Astrocyte (in vitro differentiated cells and primary cell): ENCODE results near the gene CBFA2T2. TPM values are rescaled to one million over a fixed set of nuclear protein-coding genes. Genes with fewer than 3 reads are reported as not detected.

ENCODE experiments used
- DNase-seq: peaks from one replicate; pipeline ENCODE4 v3.0.0-alpha.2; 2010; ENCODE audit warnings: low read depth
- FAIRE-seq: peaks from 2 replicates; lab custom pipeline; 2011; peaks lifted over from hg19 to GRCh38; lab: Jason Lieb, UNC
- H2AFZ ChIP-seq: 2 replicates; pipeline ENCODE4 v1.6.0; 2012; ENCODE audit warnings: low read depth, low read length, inconsistent platforms
- H3K27ac ChIP-seq: 2 replicates; pipeline ENCODE4 v1.5.1; 2011; ENCODE audit warnings: low read depth, low read length, inconsistent platforms
- H3K27me3 ChIP-seq: 2 replicates; pipeline ENCODE4 v1.6.0; 2011; ENCODE audit warnings: low read length, inconsistent platforms; ENCODE audit not compliant: insufficient read depth
- H3K36me3 ChIP-seq: 2 replicates; pipeline ENCODE4 v1.5.1; 2011; ENCODE audit warnings: low read length, inconsistent platforms; ENCODE audit not compliant: insufficient read depth
- H3K4me1 ChIP-seq: 2 replicates; pipeline ENCODE4 v1.5.1; 2011; ENCODE audit warnings: low read length, inconsistent platforms; ENCODE audit not compliant: insufficient read depth
- H3K4me2 ChIP-seq: 2 replicates; pipeline ENCODE4 v1.6.0; 2012; ENCODE audit warnings: low read length, inconsistent platforms
- H3K4me3 ChIP-seq: 2 replicates; pipeline ENCODE4 v1.5.1; 2011; ENCODE audit warnings: low read depth, mild to moderate bottlenecking, low read length, inconsistent platforms; ENCODE audit not compliant: insufficient read depth
- H3K79me2 ChIP-seq: 2 replicates; pipeline ENCODE4 v1.6.0; 2012; ENCODE audit warnings: mild to moderate bottlenecking, low read length, inconsistent platforms; ENCODE audit not compliant: insufficient read depth
- H3K9ac ChIP-seq: 2 replicates; pipeline ENCODE4 v1.6.0; 2012; ENCODE audit warnings: mild to moderate bottlenecking, low read length, inconsistent platforms
- H3K9me3 ChIP-seq: 2 replicates; pipeline ENCODE4 v1.5.1; 2012; ENCODE audit warnings: low read depth, mild to moderate bottlenecking, low read length, inconsistent platforms; ENCODE audit not compliant: insufficient read depth
- H4K20me1 ChIP-seq: 2 replicates; pipeline ENCODE4 v1.6.0; 2012; ENCODE audit warnings: low read length, inconsistent platforms; ENCODE audit not compliant: insufficient read depth
- H3K27ac Mint-ChIP-seq: one replicate; pipeline ENCODE4 v1.8.0; 2021; ENCODE audit warnings: mild to moderate bottlenecking, mixed read lengths; ENCODE audit not compliant: unreplicated experiment
- H3K27me3 Mint-ChIP-seq: one replicate; pipeline ENCODE4 v1.8.0; 2021; ENCODE audit warnings: low read depth, mixed read lengths; ENCODE audit not compliant: unreplicated experiment
- H3K36me3 Mint-ChIP-seq: one replicate; pipeline ENCODE4 v1.8.0; 2021; ENCODE audit warnings: low read depth, mixed read lengths; ENCODE audit not compliant: unreplicated experiment
- H3K4me1 Mint-ChIP-seq: one replicate; pipeline ENCODE4 v1.8.0; 2021; ENCODE audit warnings: low read depth, mixed read lengths; ENCODE audit not compliant: unreplicated experiment
- H3K4me3 Mint-ChIP-seq: one replicate; pipeline ENCODE4 v1.8.0; 2021; ENCODE audit warnings: mild to moderate bottlenecking, moderate library complexity, mixed read lengths; ENCODE audit not compliant: unreplicated experiment
- H3K9me3 Mint-ChIP-seq: one replicate; pipeline ENCODE4 v1.8.0; 2021; ENCODE audit warnings: mild to moderate bottlenecking, mixed read lengths; ENCODE audit not compliant: unreplicated experiment
- CTCF ChIP-seq: IDR thresholded peaks from 2 replicates; pipeline ENCODE4 v1.5.1; 2011; ENCODE audit warnings: low read depth, mild to moderate bottlenecking, inconsistent platforms, low read length, moderate library complexity; ENCODE audit not compliant: insufficient read depth
- EZH2 ChIP-seq: IDR thresholded peaks from 2 replicates; pipeline ENCODE4 v1.6.1; 2012; ENCODE audit warnings: mild to moderate bottlenecking, low read length, inconsistent platforms; ENCODE audit not compliant: insufficient read depth
- total RNA-seq: library from RNA; stranded (reverse); gene quantifications from 2 replicates; pipeline ENCODE4 v1.2.1, GENCODE V29; 2021

CBFA2T2 gene
- total RNA-seq, 1 donor from 2014 or later, result 14.6 TPM

- Histone ChIP-seq H3K4me1 (peaks cover 21% of the 10 kb centered on the region), H3K9me3 (no peaks in the 10 kb centered on the region), H4K20me1 (peaks cover 63% of the 10 kb centered on the region), H3K27ac (no peak overlapping the region), H3K36me3 (peaks cover 3% of the 10 kb centered on the region), H3K79me2 (no peaks in the 10 kb centered on the region), H3K27me3 (peaks cover 2% of the 10 kb centered on the region), H2AFZ (no peak overlapping the region), H3K9ac (no peak overlapping the region), H3K4me3 (no peak overlapping the region), H3K4me2 (peak overlapping the region; percentile 55)
- Mint-ChIP-seq H3K4me3 (no peak overlapping the region), H3K27me3 (no peaks in the 10 kb centered on the region), H3K4me1 (peaks cover 3% of the 10 kb centered on the region), H3K27ac (no peak overlapping the region), H3K9me3 (no peaks in the 10 kb centered on the region), H3K36me3 (peaks cover 12% of the 10 kb centered on the region)
- no peak for FAIRE-seq
- no peak for DNase-seq
- TF ChIP-seq EZH2 (no peak), CTCF (no peak)
Observed at GRCh38 chr20:33648396-33649004, 158.6 kb downstream of the CBFA2T2 start.

- Histone ChIP-seq H3K27me3 (peaks cover 2% of the 10 kb centered on the region), H2AFZ (no peak overlapping the region), H3K4me1 (peaks cover 21% of the 10 kb centered on the region), H3K4me2 (no peak overlapping the region), H3K27ac (no peak overlapping the region), H3K9me3 (no peaks in the 10 kb centered on the region), H3K4me3 (no peak overlapping the region), H3K36me3 (peaks cover 3% of the 10 kb centered on the region), H3K79me2 (no peaks in the 10 kb centered on the region), H4K20me1 (peaks cover 57% of the 10 kb centered on the region), H3K9ac (no peak overlapping the region)
- Mint-ChIP-seq H3K4me1 (peaks cover 3% of the 10 kb centered on the region), H3K27me3 (no peaks in the 10 kb centered on the region), H3K9me3 (no peaks in the 10 kb centered on the region), H3K4me3 (no peak overlapping the region), H3K36me3 (peaks cover 12% of the 10 kb centered on the region), H3K27ac (no peak overlapping the region)
- DNase-seq (no peak), FAIRE-seq (no peak)
- TF ChIP-seq EZH2 (no peak), CTCF (no peak)
Observed at GRCh38 chr20:33649201-33649681, 159.3 kb downstream of the CBFA2T2 start.

DNA sequence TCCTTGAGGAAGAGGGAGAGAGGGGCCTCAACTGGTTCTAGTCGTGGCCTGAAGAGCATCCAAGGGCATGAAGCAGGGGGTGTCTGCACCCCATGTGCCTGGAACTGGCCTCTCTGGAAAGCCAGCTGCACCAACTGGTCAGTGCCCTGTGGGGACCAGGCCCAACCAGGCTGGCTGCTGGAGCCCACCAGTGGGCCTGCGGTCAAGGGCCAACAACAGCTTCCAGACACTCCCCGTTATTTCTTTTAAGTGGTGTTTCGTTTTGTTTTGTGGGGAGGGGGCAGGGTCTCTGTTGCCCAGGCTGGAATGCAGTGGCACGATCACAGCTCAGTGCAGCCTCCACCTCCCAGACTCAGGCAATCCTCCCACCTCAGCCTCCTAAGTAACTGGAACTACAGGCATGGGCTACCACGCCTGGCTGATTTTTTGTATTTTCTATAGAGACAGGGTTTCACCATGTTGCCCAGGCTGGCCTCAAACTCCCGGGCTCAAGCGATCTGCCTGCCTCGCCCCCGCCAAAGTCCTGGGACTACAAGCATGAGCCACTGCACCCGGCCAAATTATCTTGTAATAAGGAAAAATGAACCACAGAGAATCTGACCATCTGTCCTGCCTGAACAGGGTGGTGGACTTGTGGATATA lies 160.3 kb downstream of the CBFA2T2 start:
- H3K4me1 Mint-ChIP-seq, result peaks cover 5% of the 10 kb centered on the region
- H3K27ac Mint-ChIP-seq, result no peak overlapping the region
- Histone ChIP-seq H3K36me3 (no peaks in the 10 kb centered on the region), H3K9ac (no peak overlapping the region), H3K27ac (no peak overlapping the region), H3K4me3 (no peak overlapping the region), H3K4me2 (no peak overlapping the region), H3K27me3 (peaks cover 2% of the 10 kb centered on the region), H3K9me3 (no peaks in the 10 kb centered on the region), H3K79me2 (no peaks in the 10 kb centered on the region), H4K20me1 (peaks cover 48% of the 10 kb centered on the region), H3K4me1 (peaks cover 21% of the 10 kb centered on the region), H2AFZ (no peak overlapping the region)
- TF ChIP-seq CTCF (no peak), EZH2 (no peak)
- H3K36me3 Mint-ChIP-seq, result peaks cover 8% of the 10 kb centered on the region
- peaks cover 3% of the 10 kb centered on the region for H3K27me3 Mint-ChIP-seq
- H3K4me3 Mint-ChIP-seq, result no peak overlapping the region
- H3K9me3 Mint-ChIP-seq, result no peaks in the 10 kb centered on the region
- DNase-seq, result no peak
- no peak for FAIRE-seq
